Measurements from ENCODE around the gene PSPC1.

DNA sequence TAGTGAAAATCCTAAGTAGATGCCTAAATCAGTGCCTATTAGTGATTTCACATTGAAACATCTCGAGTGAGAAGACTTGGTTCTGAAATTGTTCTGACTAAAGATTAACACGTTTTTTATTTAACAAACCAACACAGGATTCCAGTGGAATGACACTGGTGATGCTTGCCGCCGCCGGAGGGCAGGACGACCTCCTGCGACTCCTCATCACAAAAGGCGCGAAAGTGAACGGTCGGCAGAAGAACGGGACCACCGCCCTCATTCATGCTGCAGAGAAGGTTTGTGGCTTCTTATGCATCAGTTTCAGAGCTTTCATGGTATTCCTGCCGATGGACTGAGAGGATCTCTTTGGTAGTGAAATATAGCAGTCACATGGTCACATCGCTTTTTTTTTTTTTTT lies 121.2 kb downstream of the PSPC1 start:
- TF ChIP-seq, protein P1, sequence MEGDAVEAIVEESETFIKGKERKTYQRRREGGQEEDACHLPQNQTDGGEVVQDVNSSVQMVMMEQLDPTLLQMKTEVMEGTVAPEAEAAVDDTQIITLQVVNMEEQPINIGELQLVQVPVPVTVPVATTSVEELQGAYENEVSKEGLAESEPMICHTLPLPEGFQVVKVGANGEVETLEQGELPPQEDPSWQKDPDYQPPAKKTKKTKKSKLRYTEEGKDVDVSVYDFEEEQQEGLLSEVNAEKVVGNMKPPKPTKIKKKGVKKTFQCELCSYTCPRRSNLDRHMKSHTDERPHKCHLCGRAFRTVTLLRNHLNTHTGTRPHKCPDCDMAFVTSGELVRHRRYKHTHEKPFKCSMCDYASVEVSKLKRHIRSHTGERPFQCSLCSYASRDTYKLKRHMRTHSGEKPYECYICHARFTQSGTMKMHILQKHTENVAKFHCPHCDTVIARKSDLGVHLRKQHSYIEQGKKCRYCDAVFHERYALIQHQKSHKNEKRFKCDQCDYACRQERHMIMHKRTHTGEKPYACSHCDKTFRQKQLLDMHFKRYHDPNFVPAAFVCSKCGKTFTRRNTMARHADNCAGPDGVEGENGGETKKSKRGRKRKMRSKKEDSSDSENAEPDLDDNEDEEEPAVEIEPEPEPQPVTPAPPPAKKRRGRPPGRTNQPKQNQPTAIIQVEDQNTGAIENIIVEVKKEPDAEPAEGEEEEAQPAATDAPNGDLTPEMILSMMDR (IDR thresholded peaks at IDR 0.05) = no peak
- TF ChIP-seq POLR2A (IDR thresholded peaks at IDR 0.05) = no peak
